CD4-positive, alpha-beta T cell treated with Interleukin-17A for 1 hour (primary cell): ENCODE data around the gene PIP5K1B.

ENCODE experiments used
- DNase-seq: peaks from one replicate; pipeline ENCODE4 v3.0.0-alpha.2; 2020

The PIP5K1B gene

DNA sequence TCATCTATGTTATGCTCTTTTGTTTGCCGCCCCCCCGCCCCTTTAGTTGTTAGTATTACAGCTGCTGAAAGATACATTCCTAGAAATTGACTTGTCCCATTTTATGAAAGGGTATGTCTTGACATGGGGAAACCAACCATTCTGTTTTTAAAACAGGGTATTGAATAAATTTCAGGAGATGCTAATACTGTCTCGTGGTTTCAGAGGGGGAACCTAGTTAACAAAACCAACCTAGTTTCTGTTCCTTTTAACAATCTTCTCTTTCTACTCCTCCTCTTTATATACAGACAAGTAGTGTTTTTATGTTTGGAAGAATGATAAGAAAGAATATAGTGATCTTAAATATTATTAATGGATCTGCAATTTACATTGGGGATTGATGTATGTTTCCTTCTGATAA, 3.5 kb downstream of the PIP5K1B start:
- DNase-seq = no peak

DNA sequence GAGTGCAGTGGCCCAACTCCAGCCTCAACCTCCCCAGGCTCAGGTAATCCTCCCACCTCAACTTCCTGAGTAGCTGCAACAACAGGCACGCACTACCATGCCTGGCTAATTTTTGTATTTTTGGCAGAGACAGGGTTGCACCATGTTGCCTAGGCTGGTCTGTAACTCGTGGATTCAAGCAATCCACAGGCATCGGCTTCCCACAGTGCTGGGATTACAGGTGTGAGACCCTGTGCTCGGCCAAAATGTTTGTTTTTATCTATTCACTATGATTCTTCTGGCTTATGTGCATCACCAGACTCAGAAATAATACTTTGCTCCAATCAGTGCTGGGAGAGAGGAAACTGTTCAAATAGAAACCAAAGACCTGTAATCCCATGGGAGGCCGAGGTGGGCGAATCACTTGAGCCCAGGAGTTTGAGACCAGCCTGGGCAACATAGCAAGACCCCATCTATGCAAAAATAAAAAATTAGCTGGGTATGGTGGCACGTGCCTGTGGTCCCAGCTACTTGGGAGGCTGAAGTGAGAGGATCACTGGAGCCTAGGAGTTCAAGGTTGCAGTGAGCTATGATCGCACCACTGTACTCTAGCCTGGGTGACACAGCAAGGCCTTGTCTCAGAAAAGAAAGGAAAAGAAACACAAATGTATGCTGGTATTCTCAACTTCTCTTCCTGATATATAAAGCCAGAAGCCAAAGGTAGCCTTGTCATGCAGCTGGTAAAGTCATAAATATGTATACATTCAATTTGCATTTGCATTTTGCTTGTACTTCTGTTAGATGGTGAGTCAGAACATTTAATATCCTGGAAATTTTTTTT, 4.5 kb downstream of the PIP5K1B start:
- no peak for DNase-seq

DNA sequence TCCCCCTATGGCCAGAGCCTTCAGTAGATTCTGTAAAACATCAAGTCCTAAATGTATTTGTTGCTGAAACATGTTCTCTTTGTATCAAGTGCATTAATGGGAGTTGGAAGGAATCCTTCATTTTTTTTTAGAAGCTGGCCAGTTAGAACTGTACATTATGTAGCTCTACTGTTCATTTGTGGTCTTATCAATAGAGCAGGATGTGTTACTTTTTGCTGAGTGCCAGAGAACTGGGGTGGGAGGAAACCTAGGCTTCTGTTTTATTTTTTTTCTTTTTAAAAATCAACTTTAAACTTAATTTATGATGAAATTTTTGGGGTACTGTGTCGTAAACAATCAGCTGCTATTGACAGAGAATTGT, 5.1 kb downstream of the PIP5K1B start:
- DNase-seq = no peak

DNA sequence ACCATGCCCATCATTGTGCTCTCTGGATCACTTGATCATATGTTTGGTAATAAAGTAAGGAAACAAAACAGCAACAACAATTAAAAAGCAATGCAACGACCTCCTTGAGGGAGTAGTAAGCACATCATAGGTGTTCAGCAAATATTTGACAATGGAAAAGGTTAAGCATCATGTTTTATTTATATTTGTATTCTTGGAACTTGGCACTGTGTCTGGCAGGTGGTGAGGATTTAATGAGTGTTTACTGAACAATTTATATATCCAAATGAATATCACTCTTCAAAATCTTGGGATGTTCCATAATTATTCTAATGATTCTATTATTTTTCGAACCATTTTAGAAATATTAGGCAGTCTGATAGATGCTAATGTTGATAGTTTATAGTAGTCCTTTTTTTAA, 6.2 kb downstream of the PIP5K1B start:
- no peak for DNase-seq

DNA sequence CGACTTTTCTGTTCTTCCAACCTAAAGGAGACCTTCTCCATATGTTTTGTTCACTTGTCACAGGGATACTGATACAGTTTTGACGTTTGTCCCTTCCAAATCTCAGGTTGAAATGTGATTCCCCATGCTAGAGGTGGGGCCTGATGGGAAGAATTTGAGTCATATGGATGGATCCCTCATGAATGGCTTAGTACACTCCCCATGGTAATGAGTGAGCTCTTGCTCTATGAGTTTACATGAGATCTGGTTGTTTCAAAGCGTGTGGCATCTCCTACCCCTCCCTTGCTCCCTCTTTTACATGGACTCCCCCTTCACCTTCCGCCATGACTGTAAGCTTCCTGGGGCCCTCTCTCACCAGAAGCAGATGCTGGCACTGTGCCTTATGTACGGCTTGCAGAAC, 6.9 kb downstream of the PIP5K1B start:
- no peak for DNase-seq

DNA sequence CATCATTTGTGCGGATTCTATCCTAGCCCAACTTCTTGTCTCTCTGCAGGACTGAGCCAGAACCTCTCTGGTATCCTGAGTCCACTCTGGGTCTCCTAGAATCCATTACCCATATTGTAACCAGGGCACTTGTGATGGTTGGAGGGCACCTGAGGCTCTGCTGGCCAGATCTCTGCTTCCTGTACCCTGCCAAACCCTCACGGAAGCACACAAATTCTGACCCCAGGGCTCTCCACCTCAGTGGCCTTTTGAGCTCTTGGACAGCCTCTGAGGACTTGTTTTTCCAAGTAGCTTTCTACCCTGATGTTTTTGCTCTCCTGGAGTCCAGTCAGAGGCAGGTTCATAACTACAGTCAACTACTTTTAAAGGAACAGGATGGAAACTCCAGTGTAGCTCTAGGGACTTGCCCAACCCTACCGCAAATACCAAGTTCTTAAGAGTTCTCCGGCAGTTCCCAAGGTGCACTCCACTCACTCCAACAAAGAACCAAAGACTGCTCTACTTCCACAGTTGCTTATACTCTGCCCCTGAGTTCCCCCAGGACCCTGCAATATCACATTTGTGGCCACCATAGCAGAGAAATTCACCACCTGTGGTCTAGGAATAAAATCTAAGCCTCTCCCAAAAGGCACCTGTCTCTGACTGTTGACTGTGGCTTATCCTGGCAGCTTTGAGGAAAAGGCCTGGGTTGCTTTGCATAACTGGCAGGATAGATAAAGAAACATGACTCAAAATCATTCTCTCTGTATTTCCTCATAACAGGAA, 9.6 kb downstream of the PIP5K1B start:
- no peak for DNase-seq

DNA sequence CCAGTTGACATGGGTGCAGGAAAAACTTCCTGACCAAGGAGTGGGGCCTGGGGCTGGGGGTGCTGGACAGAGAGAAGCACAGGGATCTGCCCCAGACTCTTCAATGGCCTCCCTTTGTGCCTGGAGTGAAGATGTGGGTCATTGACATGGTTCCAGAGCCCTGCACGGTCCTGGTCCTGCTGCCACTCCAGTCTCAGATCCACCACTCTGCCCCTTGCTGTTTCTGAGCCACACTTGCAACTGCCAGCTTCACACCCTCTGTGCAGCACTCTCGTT, 10.1 kb downstream of the PIP5K1B start:
- DNase-seq = no peak

DNA sequence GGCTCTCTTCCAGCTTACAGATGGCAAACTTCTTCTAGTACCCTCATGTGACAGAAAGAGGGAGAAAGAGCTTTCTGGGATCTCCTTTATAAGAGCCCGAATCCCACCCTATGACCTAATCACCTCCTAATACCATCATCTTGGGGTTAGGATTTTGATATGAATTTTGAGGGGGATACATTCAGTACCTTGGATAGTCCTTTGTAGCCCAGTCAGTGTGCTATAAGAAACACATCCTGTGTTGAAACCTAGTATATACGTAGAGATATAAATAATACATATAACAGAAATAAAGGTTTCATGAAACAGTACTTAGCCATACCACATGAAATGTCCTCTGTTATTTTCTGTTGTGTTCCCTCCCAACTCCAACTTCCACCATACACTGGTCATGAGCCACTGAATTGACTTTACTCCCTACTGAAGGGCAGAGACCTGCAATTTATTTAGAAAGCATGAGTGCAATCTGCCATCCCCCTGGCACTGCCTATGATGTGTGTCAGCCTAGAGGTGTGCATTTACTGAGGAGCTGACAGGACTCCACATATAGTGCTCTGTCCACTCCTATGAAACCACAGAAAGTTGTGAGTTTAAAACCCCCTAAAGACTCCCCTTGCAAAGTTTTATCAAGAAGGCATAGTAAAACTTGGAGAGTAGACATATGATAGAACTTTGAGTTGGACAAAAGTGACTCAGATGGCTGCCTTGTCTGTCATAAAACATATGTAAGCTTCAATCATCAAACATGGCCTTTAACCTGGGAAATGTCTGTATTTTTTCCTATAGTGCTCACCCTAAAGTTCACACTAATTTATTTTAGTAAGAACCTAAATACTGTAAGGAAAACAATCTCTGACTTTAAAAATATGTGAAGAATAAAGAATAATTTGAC, 12.8 kb downstream of the PIP5K1B start:
- no peak for DNase-seq

DNA sequence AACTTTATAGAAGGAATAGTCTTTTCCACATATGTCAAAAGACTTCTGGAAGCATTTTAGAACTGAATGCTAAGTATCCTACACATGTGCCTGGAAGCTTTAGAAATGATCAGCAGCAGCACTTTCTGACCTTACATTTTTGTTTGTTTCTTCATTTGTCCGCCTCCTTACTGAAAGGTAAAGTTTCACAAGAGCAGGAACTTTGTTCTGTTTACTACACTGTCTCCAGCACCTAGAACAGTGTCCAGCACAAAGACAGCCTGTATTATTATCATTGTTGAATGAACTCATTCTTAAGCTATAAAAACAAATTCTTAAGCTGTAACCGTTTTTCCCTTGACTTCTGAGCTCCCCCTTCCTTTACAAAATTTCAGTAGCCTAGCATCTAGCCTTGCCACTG, 14.8 kb downstream of the PIP5K1B start:
- no peak for DNase-seq

DNA sequence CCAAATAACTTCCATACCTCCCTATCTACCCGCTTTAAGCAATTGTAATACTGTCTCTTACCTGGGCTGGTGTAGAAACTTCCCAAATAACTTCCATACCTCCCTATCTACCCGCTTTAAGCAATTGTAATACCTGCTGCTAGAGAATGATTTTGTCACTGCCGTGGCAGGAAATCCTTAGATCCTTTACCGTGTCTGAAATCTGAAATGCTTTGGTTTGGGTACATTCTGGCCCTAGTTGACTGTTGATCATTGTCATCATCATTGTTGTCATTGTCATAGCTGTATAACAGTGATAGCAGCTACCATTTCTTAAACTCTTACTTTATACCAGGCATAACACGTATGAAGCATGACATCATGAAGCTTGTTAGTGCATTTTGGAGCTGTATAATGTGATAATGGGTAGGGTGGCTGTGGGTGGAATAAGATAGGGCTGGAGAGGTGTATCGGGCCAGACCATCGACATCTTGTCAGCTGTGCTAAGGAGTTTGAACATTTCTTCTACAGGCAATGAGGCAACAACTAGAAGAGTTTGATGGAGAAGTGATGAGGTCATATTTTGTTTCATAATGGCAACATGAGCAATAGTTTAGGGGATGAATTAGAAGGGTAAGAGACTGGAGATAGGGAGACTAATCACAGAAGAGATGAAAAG, 15.7 kb downstream of the PIP5K1B start:
- DNase-seq = no peak

DNA sequence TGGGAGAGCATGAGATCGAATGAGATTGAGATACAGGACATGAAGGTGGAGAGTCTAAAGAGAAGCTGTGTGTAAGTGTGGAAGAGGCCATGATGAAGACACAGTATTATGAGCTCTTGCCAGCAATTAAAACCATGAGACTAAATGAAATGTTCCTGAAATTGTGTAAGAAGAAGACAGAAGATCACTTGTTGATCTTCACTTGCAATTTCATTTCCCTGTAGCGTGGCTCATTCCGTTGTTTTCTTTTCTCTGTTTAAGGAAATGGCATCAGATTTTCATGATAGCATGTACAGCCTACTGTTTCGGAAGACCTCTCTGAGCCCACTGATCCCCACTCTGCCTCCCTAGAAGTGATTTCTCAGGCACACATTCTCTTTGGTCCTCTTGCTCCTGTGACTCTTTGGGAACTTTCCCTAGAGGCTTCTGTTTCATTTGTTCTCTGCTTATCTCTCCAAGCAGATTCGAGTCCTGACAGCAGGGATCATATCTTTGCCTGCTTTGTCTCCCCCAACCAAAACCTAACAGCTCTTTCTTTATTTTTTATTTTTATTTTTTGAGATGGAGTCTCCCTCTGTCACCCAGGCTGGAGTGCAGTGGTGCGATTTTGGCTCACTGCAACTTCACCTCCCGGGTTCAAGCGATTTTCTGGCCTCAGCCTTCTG, 16.8 kb downstream of the PIP5K1B start:
- no peak for DNase-seq

DNA sequence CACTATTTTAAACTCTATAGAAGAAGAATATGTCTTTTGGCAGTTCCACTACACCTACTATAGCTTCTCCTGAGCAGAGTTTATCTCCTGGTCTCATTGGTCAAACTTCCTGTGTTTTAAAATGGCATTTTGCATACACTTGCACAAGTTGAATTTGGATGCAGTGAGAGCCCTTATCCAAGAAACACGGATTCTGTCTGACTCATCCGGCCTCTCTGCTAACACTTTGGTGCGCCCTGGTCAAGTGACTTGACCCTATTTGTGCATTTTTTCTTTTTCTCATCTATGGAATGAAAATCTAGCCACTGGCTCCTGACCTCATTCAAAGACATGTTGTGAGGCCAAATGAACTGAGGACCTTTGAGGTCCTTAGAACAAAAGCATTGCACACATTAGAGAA, 20.0 kb downstream of the PIP5K1B start:
- no peak for DNase-seq

DNA sequence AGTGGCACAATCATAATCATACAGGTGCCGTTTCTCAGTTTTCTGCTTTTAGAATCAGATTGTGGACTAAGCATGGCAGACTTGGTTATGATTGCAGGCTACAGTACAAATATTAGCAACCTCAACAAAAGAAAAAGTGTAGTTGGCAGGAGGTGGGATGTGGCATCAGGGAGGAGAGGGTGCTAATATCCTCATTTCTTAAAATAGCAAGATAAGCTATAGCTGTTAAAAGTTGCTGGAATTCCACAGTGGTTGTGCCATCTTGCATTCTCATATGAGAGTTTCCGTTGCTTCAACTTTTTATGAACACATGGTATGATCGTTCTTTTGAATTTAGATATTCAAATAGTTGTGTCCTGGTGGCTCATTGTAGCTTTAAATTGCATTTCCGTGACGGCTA, 21.4 kb downstream of the PIP5K1B start:
- DNase-seq = no peak

DNA sequence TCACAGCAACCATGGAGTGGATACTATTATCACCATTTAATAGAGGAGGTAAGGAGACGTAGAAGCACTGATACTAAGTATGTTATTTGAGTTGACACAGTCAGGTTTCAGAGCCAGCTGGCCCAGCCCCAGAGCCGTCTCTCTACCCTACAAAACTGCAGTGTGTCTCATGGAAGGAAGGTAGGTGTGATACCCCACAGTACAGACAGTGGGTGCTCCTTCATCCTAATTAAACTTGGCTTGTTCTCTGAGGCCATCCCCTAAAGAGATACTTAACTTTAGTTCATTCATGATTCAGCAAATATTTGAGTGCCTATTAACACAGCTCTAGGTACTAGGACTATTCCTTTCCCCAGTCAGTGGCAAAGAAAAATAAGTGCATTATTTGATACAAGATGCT, 22.6 kb downstream of the PIP5K1B start:
- no peak for DNase-seq

DNA sequence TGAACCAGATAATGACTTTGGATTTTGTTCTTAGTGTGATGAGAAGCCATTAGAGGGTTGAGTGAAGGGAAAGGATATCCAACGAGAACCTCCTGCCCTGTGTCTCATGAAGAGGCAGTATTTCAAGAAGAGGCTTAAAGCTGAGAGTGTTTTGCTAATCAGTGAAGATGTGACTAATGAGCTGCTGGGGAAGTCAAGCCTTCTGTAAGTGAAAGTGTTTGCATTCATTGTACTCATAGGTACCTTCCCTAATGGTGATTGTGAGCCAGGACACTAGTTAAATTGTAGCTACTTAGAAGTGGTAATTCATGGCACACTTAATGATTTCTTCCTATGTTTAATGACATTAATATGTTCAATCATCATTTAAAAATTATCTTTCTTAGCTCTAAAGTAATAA, 23.7 kb downstream of the PIP5K1B start:
- DNase-seq = no peak

DNA sequence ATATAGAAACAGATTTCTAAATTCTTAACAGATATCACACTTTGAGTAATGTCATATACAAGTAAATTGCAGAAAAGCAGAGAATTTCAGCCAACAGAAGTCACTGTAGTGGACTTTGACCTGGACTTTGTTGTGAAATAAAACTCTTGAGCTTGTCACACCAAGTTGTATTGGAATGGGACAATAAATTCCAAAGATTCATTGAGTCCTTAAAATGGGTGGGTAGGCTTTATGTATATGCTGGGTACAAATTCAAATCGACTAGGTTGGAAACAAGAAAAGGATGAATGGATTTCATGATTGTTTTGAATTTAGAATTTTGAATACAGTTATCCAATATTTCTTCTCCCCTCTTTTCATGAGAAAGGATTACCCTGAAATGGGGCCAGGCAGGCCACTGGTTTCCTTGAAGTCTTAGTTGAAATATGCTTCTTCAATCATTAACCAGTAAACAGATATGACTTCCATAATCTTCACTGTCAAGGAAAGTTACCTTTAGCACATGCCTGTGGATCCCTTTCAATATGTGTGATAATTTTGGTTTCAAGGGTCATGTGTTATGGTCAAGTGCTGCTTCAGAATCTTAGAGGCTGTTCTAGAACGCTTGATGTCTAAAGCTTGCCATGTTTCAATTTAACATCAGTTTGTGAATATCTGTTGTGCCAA, 25.7 kb downstream of the PIP5K1B start:
- no peak for DNase-seq

DNA sequence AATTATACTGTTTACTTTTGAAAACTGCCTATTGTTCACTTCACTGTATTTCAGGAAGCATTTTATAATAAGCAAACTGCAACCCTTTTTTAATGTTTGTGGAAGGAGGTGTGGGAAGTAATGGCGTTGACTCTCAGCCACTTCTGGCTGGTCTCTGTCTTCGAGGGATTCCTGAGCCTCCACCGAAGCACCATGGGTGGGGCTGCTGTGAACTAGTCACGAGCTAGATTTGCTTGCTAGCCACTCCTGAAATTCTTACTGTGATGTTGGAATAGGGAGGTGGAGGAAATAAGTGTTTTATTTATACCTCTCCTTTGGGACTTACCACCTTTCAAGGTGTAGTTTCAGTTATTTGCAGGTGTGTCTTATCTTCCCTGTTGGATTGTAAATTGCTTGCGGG, 26.8 kb downstream of the PIP5K1B start:
- DNase-seq = no peak

DNA sequence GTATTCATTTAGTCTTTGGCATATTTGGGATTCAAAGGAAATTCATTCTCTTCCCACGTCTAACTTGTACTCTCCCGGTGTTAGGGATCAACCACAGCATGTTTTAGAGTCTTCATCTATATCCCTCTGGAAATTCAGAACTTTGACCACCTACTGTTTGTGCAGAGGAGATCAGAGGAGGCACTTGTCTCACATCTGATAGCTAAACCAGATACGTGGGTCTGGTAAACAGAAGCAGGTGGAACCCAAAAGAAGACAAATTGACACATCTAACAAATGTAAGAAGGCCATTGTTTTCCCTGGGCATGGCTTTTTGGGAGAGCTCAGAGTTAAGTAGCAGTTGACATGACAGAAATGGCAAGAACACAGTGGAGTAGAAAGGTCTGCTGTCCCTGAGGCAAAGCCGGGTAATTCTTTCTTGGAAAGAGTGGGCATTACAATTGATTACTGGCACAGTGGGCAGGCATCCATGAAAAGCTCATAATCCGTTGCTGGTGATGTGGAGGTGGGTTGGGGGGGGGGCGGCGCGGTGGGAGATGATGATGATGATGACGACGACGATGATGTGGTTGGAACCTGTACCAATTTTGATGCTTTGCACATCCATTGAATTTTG, 27.5 kb downstream of the PIP5K1B start:
- no peak for DNase-seq

DNA sequence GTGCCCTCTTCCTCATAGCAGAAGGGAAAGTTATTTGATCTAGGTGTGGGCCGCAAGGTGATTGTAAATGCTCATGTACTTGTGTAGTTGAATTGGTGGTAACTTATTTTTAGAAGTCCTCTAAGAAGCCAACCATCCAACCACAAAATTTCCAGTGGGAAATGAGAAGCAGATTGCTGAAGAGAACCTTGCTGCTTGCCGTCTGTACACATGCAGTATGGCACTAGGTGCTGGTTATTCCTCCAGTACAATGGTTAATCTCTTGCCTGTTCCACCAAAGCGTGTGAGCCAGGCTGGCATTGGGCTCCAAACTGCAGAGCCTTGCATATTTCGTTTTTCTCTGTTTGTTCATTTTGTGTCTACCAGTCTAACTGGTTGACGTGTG, 28.0 kb downstream of the PIP5K1B start:
- no peak for DNase-seq

DNA sequence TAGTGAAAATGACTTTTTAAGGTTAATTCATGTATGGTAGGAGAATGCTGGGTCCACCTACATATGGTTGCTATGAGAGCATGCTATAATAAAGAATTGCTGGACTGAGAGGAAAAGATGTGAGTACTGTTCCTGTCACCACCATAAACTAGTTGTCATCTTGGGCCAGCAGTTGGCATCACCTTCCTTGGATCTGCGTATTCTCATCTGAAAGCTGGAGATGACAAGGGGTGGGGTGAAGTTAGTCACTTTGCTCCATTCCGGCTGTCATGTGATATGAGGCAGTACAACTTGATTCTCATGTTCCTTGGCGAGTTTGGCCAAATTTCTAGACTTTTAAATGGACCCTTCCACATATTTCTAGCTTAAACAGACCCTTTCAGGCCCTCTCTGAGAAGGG, 33.3 kb downstream of the PIP5K1B start:
- DNase-seq = no peak

DNA sequence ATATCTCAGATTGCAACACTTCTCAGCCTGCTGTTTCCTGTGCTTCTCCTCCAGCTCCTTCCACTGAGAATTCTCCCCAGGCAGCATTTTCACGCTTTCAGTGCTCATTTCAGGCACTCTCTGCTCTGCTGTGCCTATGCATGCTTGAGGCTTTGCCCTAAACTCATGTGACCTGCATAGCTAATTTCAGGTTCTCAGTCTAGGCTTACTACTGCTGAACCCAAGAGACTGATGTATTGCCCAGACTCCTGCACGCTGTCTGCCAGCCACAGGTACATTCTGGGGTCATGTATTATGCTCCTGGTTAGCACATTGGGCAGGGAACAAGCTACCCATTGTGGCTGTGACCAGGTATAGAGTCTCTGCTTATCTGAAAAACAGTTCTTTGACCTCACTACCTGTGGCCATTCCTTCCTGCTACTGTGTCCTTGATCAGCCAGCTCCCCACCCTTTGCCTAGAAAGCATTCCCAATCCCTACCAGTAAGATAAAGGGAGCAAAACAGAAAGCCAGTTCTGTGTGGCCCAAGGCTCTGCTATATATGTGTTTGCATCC, 34.7 kb downstream of the PIP5K1B start:
- DNase-seq = no peak
